NCI-H2081 treated with DMSO at 0.1 percent for 48 hours (cell line): ENCODE results near the gene RTKN.
"Not testable (repeated sequence)": the region's sequence is repeated elsewhere in the genome, so short reads cannot be mapped to it uniquely, and the experiment has no call there.

Experiments used
- DNase-seq: peaks from one replicate; lab custom pipeline; 2025; lab: John Stamatoyannopoulos, UW

The RTKN gene, protein sequence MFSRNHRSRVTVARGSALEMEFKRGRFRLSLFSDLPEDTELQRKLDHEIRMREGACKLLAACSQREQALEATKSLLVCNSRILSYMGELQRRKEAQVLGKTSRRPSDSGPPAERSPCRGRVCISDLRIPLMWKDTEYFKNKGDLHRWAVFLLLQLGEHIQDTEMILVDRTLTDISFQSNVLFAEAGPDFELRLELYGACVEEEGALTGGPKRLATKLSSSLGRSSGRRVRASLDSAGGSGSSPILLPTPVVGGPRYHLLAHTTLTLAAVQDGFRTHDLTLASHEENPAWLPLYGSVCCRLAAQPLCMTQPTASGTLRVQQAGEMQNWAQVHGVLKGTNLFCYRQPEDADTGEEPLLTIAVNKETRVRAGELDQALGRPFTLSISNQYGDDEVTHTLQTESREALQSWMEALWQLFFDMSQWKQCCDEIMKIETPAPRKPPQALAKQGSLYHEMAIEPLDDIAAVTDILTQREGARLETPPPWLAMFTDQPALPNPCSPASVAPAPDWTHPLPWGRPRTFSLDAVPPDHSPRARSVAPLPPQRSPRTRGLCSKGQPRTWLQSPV

DNA sequence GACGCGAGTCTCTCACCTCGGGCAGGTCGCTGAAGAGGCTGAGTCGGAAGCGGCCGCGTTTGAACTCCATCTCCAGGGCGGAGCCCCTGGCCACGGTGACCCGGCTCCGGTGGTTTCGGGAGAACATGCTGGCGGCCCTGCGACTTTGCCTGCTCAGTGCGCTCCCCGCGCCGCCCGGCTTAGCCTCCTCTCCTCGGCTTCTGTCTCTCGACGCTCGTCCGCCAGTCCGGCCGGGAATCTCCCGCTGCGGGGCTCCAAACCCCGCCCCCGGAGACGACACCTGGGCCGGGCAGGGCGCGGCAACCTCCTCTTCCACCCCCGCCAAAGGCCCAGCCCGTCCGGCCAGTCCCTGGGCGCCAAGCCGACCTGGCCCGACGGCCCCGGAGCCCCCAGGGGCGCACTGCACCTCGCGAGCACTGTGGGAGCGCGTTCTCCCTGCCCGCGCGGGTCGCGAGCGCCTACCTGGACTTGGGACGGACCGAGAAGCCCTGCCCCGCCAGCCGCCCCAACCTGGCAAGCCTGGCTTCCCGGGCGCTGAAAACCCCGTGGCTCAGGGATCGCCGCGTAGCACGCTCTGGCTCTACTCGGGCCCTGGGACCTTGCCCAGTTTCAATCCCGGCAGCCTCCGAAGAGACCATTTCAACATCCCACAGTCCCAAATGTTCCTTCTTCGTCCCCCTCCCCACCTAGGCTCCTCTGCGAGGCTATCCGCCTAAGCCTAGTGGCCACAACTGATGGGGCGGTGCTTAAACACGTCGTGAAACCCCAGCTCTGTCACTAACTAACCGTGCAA lies at the start of gene RTKN:
RTKN (minus strand) TSS at position 248 of the 793 bp plus-strand sequence; CDS start at position 127, 121 bp downstream.
- no peak for DNase-seq

DNA sequence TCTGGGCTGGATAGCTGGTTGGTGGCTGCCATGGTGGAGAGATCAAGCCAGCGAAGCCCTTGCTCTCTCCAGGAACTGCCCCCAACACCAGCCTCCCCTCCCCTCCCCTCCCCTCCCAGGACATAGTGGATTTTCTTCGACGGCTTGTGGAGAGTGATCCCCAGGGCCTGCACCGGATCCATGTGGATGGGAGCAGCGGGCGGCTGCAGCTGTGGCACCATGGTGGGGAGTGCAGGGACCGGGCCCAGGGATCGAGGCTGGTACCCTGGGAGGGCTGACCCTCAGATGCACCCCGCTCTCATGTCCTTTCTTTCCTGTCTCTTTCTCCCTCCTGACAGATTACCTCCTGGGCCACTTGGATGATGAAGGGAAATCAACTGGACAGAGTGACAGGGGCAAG lies 48.2 kb upstream of the RTKN start:
- DNase-seq = no peak

DNA sequence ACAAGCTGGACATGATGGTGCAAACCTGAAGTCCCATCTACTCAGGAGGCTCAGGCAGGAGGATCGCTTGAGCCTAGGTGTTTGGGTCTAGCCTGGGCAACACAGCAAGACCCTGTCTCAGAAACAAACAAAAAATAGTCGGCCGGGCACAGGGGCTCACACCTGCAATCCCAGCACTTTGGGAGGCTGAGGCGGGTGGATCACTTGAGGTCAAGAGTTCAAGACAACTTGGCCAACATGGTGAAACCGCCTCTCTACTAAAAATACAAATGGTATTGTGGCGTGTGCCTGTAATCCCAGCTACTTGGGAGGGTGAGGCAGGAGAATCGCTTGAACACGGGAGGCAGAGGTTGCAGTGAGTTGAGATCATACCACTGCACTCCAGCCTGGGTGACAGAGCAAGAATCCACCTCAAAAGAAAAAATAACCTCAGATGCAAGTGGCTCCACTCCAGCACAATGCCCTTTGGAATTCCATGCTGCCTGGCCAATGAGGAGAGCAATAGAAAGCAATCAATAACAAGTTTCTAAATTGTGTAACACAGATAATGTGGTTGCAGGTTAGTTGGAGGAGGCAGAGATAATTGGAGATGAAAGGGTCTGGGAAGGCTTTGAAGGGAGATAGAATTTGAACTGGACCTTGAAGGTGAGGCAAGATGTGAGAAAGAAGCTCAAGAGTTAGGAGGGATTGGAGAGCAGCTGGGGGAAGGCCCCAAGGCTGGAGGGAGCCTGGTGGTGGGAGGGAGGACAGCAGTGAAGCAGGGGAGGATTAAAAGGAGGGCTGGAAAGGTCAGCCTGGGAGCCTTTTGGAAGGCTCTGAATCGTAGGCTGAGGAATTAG lies 47.1 kb upstream of the RTKN start:
- no peak for DNase-seq

DNA sequence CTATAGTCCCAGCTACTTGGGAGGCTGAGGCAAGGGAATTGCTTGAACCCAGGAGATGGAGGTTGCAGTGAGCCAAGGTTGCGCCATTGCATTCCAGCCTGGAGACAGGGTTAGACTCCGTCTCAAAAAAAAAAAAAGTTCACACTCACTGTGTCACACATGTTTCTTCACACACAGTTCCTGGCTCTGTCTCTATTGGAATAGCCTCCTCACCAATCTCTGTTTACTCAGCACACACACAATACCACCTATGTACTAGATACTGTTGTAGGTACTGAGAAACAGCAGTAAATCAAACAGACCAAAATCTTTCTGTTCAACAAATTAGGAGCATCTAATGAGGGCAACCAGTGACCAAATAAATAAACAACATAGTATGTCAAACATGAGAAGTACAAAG lies 44.4 kb upstream of the RTKN start:
- DNase-seq = no peak

DNA sequence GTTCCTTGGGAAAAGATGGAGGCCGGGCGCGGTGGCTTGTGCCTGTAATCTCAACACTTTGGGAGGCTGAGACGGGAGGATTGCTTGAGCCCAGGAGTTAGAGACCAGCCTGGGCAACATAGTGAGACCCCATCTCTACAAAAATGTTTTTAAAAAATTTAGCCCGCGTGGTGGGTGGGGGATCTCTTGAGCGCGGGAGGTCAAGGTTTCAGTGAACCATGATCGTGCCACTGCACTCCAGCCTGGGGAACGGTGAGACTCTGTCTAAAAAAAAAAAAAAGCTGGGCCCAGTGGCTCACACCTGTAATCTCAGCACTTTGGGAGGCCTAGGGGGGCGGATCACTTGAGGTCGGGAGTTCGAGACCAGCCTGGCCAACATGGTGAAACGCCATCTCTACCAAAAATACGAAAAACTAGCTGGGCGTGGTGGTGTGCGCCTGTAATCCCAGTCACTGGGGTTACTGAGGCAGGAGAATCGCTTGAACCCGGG lies 42.0 kb upstream of the RTKN start:
- DNase-seq = not testable (repeated sequence)

DNA sequence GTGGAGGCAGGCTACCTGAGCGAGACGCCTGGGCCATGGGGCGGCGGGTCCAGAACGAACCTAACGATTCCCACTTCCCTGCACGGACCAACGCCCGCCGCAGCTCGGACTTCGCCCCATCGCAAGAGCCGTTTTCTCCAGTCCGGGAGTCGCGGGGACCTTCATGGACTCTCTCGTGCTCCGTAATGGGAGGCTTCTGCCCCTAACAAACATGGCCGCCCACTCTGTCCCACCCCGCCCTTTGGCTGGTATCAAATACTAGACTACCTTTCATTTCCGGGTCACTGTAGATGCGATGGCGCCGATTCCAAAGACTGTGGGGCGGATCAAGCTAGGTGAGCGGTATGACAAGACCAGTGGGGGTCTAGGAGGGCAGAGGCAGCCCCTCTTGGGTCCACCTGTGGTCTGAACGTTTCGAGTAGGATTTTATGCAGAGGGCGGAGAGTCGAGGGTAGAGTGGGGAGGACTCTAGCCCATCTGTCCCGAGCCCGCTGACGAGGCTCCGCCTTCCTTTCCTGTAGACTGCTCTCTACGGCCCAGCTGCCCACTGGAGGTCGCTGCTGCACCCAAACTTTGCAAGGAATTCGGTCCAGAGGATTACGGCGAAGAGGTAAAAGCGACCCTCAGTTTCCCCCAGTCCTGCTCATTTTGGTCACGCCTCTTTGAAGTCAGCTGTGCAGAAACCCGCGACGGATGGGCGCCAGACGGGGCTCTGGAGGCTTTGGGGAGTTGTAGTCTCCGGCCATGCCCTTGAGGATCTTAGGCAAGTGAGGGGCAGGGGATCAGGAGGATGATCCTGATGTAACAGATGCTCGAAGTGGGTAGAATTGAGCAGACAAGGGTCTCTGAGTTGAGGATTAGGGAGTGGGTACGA lies 41.3 kb upstream of the RTKN start, which contains the start of the genes CCDC142 and TTC31:
CCDC142 (minus strand) TSS at position 198 of the 874 bp plus-strand sequence; CDS start at position 37, 161 bp downstream.
TTC31 (plus strand) TSS at position 281 of the 874 bp plus-strand sequence; CDS start at position 296, 15 bp downstream.
- peak; percentile 83 for DNase-seq

DNA sequence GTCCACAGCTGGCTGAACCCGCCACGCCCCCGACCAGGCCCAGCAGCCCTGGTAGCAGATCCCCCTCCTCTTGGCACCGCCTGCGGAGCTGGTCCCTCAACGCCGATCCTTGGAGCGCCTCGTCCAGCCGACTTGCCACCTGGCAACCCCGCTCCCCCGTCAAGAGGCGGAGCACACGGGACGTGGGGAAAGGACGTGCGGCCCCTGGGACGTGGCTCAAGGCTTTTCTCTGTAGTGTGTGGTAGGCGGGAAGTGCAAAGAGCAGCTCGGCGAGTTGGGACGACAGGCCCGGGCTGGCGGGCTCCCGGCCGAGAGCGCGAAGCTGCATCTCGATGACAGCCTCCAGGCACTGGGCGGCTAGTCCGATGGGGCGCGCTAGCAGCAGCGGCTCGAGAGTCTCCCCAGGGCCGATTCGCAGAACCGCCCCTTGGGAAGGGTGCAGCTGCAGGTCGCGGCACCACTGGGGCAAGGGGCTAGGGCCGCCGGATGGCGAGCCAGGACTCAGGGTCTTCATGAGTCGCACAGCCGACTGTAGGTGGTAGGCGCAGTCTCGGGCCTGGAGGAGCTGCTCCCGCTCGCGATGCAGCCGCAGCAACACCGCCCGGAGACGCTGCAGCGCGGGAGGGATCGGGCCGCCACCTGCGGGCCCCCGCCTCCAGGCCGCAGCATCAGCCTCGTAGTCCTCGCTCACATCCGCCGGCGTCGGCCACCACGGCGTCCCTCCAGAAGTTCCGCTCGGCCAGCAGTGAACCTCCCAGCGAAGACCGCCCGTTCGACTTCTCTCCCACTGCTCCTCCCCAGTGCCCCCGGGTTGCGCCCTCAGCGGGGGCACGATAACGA lies 40.4 kb upstream of the RTKN start:
- no peak for DNase-seq

DNA sequence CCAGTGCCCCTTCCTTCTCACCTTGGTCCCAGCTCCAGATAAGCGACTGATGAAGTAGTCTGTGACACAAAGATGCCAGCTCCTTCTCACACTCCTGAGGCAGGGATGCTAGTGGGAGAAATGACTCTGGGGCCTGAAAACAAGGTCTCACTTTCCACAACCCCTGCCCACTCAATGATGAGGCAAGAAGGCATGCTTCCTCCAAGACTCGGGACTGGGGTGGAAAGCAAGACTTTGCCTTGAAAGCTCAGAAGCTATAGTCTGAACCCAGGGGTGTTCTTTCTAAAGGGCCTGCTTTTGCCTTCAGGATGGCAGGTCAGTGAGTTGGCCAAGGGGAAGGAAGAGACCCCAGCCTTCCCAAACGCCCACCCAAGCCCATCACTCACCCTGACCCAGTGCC lies 39.7 kb upstream of the RTKN start:
- DNase-seq = no peak

DNA sequence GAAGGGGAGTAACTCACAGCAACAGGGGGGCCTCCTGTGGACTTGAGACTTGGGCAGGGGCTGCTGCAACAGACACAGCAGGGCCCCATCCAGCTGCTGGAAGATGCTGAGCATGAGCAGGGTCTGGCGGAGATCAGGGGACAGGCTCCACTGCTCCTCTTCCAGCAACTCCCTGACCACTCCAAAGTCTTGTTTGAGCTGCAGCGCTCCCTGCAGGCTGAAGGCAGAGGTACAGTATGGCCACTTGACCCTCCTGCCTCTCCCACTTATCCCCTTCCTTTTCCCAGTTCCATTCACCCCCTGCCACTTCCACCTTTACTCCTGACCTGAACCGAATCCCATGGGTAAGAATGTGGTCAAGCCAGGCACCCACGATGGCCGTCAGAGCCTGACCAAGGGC lies 33.2 kb upstream of the RTKN start:
- DNase-seq = no peak

DNA sequence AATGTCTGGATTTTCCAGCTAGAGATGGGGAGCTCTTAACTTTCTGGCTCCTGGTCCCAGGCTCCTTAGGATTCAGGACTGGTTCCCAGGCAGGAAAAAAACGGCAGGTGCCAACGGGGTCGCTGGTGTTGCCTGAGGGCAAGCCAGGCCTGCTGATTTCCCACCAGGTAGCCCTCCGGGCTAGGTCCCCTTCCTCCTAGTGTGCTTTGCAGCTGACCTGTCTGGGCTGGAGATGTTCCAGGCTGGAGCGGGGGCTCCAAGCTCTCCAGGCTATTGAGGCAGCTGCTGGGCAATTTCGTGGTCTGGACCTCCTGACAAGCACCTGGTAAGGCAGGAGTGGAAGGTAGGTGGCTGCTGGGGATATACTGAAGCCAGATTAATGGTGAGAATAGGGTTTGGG lies 32.7 kb upstream of the RTKN start:
- no peak for DNase-seq

DNA sequence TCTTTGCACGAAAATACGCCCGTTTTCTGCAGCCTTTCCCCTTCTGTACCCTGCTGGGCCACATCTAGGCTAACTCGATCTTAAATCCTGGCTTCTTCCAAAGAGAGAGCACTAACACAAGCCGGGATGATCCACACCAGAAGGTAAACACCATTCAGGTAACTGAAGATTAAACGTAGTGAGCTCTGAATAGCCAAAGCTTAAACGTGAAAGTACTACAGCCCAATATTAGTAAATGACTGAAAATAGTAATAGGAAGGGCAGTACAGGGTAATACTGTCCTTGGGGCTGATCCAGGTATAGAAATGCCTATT lies 31.2 kb upstream of the RTKN start:
- DNase-seq = no peak

DNA sequence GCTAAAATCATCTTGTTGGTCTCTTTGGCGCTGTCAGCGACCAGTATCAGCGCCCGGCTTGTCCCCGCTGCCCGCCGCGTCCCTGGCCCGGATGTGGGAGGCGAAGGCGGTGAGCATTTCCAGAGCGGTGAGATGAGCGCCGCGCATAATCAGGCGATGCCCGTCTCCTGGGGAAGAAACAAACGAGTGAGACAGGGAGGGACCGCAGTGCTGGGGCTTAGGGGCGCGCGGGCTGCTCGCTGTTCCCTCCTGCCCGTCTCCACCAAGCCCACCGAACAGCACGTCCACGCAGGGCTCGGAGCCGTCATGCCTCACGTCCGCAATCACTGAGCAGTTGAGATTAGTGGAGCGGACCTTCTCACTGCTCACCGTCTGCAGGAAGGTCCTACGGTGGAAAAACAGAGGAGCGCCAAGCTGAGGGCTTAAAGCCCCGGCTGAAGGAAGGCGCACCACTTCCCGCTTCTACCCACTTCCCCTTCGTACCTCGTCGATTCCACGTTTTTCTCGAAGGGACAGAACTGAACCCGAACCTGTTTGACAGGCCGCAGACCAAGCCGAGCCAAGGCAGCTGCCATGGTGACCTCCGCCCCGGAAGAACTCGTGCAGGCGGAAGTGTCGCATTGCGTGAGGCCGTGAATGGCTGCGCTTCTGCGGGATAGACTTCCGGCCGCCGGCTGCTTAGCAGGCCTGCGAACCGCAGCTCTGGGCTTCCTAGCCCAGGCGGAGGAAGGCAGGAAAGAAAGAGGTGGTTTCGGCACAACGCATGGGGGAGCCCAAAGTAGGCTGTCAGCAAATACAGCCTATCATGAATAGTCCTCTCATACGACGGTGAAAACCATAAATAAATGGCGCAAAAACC lies 30.6 kb upstream of the RTKN start, which contains the start of gene MRPL53:
MRPL53 (minus strand) TSS at position 595 of the 859 bp plus-strand sequence; CDS start at position 575, 20 bp downstream.
- DNase-seq = peak; percentile 54

DNA sequence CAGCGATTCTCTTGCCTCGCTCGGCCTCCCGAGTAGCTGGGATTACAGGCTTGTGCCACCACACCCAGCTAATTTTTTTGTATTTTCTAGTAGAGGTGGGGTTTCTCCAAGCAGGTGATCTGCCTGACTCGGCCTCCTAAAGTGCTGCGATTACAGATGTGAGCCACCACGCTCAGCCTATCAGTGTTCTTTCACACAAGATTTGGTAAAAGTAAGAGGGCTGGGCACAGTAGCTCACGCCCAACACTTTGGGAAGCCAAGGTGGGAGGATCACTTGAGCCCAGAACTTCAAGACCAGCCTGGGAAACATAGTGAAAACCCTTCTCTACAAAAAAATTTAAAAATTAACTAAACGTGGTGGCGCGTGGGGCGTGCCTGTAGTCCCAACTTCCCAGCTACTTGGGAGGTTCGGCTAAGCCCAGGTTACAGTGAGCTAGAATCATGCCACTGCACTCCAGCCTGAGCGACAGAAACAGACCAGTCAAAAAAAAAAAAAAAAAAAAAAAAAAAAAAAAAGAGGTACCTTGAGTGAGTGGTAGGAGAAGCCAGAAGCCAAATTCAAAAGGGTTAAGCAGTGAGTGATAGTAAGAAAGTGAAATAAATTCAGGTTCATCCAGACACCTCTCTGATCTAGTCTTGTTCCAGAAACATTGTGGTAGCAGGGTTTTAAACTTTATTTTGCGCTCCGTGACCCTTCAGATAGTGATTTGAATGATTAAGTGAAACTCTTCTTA lies 29.8 kb upstream of the RTKN start:
- no peak for DNase-seq

DNA sequence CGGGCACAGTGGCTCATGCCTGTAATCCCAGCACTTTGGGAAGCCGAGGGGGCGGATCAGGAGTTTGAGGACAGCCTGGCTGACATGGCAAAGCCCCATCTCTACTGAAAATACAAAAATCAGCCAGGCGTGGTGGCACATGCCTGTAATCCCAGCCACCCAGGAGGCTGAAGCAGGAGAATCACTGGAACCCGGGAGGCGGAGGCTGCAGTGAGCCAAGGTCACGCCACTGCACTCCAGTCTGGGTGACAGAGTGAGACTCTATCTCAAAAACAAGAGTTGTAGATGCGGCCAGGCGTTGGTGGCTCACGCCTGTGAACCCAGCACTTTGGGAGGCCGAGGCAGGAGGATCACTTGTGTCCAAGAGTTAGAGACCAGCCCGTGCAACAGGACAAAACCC lies 29.0 kb upstream of the RTKN start:
- not testable (repeated sequence) for DNase-seq

DNA sequence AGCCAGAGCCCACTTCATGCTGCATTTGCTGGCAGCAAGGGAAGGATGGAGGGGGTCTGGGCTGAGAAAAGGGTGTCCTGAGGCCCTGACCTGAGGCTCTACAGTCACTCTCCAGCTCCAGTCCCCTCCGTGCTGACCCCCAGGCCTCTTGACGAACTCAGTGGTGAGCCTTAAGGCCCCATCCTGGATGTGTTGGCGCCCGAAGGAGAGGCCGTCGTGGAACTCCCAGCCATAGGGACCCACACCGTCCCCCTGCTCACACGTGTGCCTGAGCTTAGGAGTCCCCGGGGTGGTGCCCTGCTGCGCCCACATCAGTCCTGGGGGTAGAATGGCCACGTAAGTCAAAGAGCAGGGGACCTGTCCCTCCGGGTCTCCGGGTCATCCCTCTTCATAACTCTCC lies 22.7 kb upstream of the RTKN start:
- no peak for DNase-seq

DNA sequence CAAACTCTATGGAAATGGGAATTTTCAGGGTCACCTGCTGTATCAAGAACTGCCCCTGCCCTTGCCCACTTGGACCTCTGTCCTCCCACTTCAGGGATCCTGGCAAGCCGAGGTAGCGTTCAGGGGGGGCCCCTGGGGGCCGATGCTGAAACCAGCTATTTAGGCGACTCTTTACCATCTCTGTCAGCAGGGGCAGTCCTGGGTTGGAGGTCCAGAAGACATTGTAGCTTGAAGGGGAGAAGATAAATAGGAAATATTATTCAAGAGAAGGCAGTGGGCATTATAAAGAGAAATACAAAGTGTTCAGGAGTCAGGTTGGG lies 21.0 kb upstream of the RTKN start:
- no peak for DNase-seq

DNA sequence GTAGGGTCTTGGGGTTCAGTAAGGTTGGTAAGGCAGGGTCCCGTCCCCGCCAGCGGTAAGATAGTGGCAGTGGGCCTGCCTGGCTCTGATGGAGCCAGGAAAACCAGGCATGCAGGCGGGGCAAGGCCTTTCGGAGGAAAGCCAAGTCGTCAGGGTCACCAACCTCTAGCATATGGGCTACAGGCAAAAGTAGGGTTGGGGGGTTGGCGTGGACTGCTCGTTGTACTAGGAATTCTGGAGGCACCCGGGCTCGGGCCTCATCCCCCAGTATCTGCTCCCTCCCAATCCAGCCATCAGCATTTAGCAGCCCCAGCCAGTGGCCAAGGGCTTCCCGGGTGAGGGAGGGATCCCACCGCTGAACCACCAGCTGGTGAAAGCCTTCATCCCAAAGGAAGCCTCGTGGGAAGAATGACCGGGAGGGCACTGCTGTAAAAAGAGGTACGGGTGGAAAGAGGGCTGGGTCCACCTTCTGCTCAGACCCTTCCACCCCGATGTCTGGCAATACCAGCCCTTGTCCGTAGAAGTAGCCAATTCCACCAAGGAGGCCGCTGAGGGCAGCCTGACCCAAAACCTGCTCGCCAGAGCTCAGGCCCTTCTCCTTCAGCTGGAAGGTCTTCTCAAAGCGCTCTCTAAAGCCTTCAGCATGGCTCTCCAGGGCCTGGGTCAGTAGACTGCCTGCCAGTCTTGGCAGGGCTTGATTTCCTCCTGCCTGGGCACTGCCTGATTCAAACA lies 20.5 kb upstream of the RTKN start:
- DNase-seq = no peak
